Measurements from ENCODE around the gene EPOP.
"Not testable (repeated sequence)": the region's sequence is repeated elsewhere in the genome, so short reads cannot be mapped to it uniquely, and the experiment has no call there.

EPOP gene

DNA sequence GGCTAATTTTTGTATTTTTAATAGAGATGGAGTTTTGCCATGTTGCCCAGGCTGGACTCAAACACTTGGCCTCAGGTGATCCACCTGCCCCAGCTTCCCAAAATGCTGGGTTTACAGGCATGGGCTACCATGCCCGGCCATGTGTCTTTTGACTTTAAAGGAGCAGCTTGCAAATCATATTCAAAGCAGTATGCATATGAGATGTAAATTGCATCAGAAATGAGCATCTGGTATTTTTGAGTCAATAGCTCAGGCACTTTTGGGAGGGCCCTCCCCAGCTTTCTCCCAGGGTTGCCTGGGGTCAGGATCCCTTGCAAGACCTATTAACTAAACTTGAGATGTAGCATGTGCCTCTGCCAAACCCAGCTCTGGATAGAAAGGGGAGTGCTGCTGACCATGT, 21.5 kb downstream of the EPOP start:
- no peak for DNase-seq (ENCODE audit: low read depth)

DNA sequence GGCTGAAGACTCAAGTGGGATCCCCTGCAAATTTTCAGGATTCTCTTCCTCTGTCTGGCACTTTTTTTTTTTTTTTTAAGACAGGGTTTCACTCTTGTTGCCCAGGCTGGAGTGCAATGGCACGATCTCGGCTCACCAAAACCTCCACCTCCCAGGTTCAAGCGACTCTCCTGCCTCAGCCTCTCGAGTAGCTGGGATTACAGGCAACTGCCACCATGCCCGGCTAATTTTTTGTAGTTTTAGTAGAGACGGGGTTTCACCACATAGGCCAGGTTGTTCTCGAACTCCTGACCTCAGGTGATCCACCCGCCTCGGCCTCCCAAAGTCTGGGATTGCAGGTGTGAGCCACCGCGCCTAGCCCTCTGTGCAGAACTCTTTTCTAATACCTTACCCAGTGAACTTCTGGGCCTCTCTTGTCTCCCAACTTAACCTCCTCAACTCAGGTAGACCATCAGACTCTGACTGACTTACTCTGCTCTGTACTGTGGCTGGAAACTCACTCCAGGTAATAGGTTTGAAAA, 24.0 kb downstream of the EPOP start:
- not testable (repeated sequence) for DNase-seq (ENCODE audit: low read depth)

- DNase-seq (ENCODE audit: low read depth), result no peak
Observed at GRCh38 chr17:38637951-38638350, 36.8 kb downstream of the EPOP start.

- DNase-seq (ENCODE audit: low read depth), result no peak
Observed at GRCh38 chr17:38636054-38636453, 38.7 kb downstream of the EPOP start.

GRCh38 chr17:38632334-38632733, 42.4 kb downstream of the EPOP start:
- no peak for DNase-seq (ENCODE audit: low read depth)

GRCh38 chr17:38628441-38628840, 46.3 kb downstream of the EPOP start:
- no peak for DNase-seq (ENCODE audit: low read depth)

DNA sequence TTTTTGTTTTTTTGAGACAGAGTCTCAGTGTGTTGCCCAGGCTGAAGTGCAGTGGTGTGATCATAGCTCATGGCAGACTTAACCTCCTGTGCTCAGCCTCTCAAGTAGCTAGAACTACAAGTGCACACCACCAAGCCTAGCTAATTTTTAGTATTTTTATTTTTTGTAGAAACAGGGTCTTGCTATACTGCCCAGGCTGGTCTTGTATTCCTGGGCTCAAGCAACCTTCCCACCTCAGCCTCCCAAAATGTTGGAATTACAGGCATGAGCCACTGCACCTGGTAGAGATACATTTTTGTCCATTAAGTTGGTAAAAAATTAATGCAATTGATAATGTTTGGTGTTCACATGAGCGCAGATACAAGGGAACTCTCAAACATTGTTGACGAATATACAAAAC, 46.8 kb downstream of the EPOP start:
- no peak for DNase-seq (ENCODE audit: low read depth)

DNA sequence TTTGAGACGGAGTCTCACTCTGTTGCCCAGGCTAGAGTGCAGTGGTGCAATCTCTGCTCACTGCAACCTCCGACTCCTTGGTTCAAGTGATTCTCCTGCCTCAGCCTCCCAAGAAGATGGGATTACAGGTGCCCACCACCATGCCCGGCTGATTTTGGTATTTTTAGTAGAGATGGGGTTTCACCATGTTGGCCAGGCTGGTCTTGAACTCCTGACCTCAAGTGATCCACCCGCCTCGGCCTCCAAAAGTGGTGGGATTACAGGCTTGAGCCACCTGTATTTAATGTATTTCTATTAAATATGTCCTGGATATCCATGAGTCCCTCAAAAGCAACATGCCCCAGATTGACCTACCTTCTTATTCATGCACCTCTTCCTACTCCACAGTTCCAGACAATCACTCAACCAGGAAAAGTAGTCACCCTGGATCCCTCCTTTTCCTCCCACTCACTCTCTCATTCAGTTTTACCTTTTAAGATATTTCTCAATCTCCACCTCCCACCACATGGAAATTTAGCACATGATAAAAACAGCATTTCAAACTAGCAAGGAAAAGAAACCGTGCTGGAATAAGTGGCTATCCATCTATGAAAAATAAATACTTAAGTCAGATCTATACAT, 48.0 kb downstream of the EPOP start:
- DNase-seq (ENCODE audit: low read depth), result not testable (repeated sequence)

GRCh38 chr17:38625482-38625881, 49.3 kb downstream of the EPOP start:
- no peak for DNase-seq (ENCODE audit: low read depth)

DNA sequence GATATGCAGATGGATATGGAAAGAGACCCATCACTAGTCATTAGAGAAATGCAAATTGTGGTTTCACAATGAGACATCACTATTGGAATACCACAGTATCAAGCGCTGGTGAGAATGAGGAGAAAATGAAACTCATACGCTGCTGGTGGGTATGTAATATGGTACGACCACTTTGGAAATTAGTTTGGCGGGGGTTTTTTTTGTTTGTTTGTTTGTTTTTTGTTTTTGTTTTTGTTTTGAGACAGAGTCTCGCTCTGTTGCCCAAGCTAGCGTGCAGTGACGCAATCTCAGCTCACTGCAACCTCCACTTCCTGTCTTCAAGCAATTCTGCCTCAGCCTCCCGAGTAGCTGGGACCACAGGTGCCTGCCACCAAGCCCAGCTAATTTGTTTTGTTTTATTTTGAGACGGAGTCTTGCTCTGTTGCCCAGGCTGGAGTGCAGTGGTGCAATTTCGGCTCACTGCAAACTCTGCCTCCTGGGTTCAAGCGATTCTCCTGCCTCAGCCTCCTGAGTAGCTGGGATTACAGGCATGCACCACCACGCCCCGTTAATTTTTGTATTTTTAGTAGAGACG, 49.9 kb downstream of the EPOP start:
- not testable (repeated sequence) for DNase-seq (ENCODE audit: low read depth)
